B cell (primary cell): Measurements from ENCODE around the gene PGBD5. TPM values are rescaled to one million over a fixed set of nuclear protein-coding genes. Genes with fewer than 3 reads are reported as not detected.

Source experiments
- ATAC-seq: fragments of 200-7000 bp; cut with Tn5 transposase; one replicate; pipeline ENCODE4 v1.10.0; 2021; ENCODE audit warnings: low read depth, mild to moderate bottlenecking, moderate number of reproducible peaks, moderate library complexity
- CTCF ChIA-PET: fragments of 350-600 bp; sonication (Branson Sonifier 250); formaldehyde crosslinking; loops from one replicate; lab custom pipeline; 2021; ENCODE audit warnings: antibody characterized with exemption, inconsistent platforms; lab: Charles Lee
- POLR2A ChIA-PET: fragments of 350-600 bp; sonication (Branson Sonifier 250); formaldehyde crosslinking; loops from one replicate; lab custom pipeline; 2021; ENCODE audit warnings: antibody characterized with exemption; lab: Charles Lee
- DNase-seq: peaks from one replicate; pipeline ENCODE4 v3.0.0; 2013
- H2AFZ ChIP-seq: 2 replicates; pipeline ENCODE4 v1.6.1; 2012; ENCODE audit warnings: mild to moderate bottlenecking, low read depth, low read length; ENCODE audit not compliant: insufficient read depth, poor library complexity, severe bottlenecking
- H3K27ac ChIP-seq, 2 donors: 1 replicate in 1 of 2; 2 replicates in 1 of 2; pipeline ENCODE4 v1.5.1; 2012 to 2013; ENCODE audit warnings: low read length in 2 of 2, mild to moderate bottlenecking in 2 of 2, moderate library complexity in 1 of 2
- H3K27me3 ChIP-seq, 4 experiments: fragments of 200-600 bp in 1 of 4; sonication (generic) in 1 of 4; replicated peaks in 1 of 4; 1 replicate in 2 of 4; 2 replicates in 2 of 4; pipeline versions ENCODE4 v1.6.1 to v1.7.0; 2013 to 2016; ENCODE audit warnings: low read length in 3 of 4, mild to moderate bottlenecking in 2 of 4, mixed read lengths in 1 of 4, moderate library complexity in 1 of 4; ENCODE audit not compliant: insufficient read depth in 4 of 4, control insufficient read depth in 3 of 4; ENCODE audit errors: control extremely low read depth in 1 of 4
- H3K36me3 ChIP-seq, 2 experiments: replicated peaks in 1 of 2; 1 replicate in 1 of 2; 2 replicates in 1 of 2; pipeline versions ENCODE4 v1.6.1 to v1.7.1; 2013; ENCODE audit warnings: low read length in 1 of 2; ENCODE audit not compliant: insufficient read depth in 2 of 2, control insufficient read depth in 1 of 2; ENCODE audit errors: control extremely low read depth in 1 of 2, extremely low read depth in 1 of 2
- H3K4me1 ChIP-seq, 2 donors: fragments of 200-600 bp in 1 of 2; sonication (generic) in 1 of 2; 1 replicate in 1 of 2; 2 replicates in 1 of 2; pipeline versions ENCODE4 v1.5.1 to v1.6.1; 2013 to 2017; ENCODE audit warnings: low read length in 2 of 2; ENCODE audit not compliant: control insufficient read depth in 2 of 2, insufficient read depth in 2 of 2
- H3K4me2 ChIP-seq: replicated peaks from 2 replicates; pipeline ENCODE3; 2012; ENCODE audit warnings: mild to moderate bottlenecking, low read depth, low read length; ENCODE audit not compliant: poor library complexity, severe bottlenecking
- H3K4me3 ChIP-seq, 5 experiments: fragments of 200-600 bp in 1 of 5; sonication (generic) in 1 of 5; 1 replicate in 3 of 5; 2 replicates in 2 of 5; pipeline versions ENCODE4 v1.5.1 to v1.7.0; 2011 to 2016; ENCODE audit warnings: low read length in 4 of 5, mild to moderate bottlenecking in 4 of 5, low read depth in 2 of 5, control low read depth in 1 of 5, moderate library complexity in 1 of 5; ENCODE audit not compliant: insufficient read depth in 1 of 5; ENCODE audit errors: control extremely low read depth in 1 of 5, extremely low read depth in 1 of 5
- H3K79me2 ChIP-seq: fragments of 200-600 bp; sonication (generic); one replicate; pipeline ENCODE4 v1.6.0; 2016; ENCODE audit warnings: low read length; ENCODE audit not compliant: control insufficient read depth, insufficient read depth
- H3K9ac ChIP-seq: fragments of 200-600 bp; sonication (generic); 2 replicates; pipeline ENCODE4 v1.6.1; 2017; ENCODE audit warnings: mild to moderate bottlenecking, low read length, moderate library complexity
- H3K9me3 ChIP-seq, 3 donors: one replicate each; pipeline versions ENCODE4 v1.6.1 to v1.7.1; 2013; ENCODE audit warnings: low read length in 2 of 3; ENCODE audit not compliant: control insufficient read depth in 2 of 3, insufficient read depth in 1 of 3; ENCODE audit errors: control extremely low read depth in 1 of 3
- H4K20me1 ChIP-seq: 2 replicates; pipeline ENCODE4 v1.6.0; 2012; ENCODE audit warnings: mild to moderate bottlenecking, low read length; ENCODE audit not compliant: insufficient read depth, control insufficient read depth, poor library complexity, severe bottlenecking
- H3K27ac Mint-ChIP-seq: one replicate; pipeline ENCODE4 v1.8.0; 2021; ENCODE audit warnings: mixed read lengths
- H3K27me3 Mint-ChIP-seq: one replicate; pipeline ENCODE4 v1.8.0; 2021; ENCODE audit warnings: mixed read lengths
- H3K4me1 Mint-ChIP-seq: one replicate; pipeline ENCODE4 v1.8.0; 2021; ENCODE audit warnings: mixed read lengths
- H3K4me3 Mint-ChIP-seq: one replicate; pipeline ENCODE4 v1.8.0; 2021; ENCODE audit warnings: mixed read lengths
- H3K9me3 Mint-ChIP-seq: one replicate; pipeline ENCODE4 v1.8.0; 2022; ENCODE audit warnings: mixed read lengths; ENCODE audit not compliant: insufficient read depth
- CTCF ChIP-seq: fragments of 200-600 bp; IDR thresholded peaks from one replicate; pipeline ENCODE4 v1.8.0; 2022; ENCODE audit warnings: antibody characterized with exemption, mild to moderate bottlenecking
- EZH2 ChIP-seq: IDR thresholded peaks from 2 replicates; pipeline ENCODE4 v1.6.1; 2012; ENCODE audit warnings: borderline replicate concordance, low read depth, mild to moderate bottlenecking, moderate library complexity, low read length; ENCODE audit not compliant: insufficient read depth, poor library complexity, severe bottlenecking
- WGBS: methylation state at CpG from one replicate; pipeline ENCODE4 v1.1.5; 2013; ENCODE audit warnings: missing lambda C conversion rate; ENCODE audit not compliant: insufficient coverage; 5-methylcytosine and 5-hydroxymethylcytosine counted together
- intact Hi-C: fragments of 100-400 bp; cut with micrococcal nuclease; formaldehyde crosslinking; loops from one replicate; pipeline ENCODE4 v1.10.0; 2022
- polyA plus RNA-seq: library from polyadenylated mRNA; depleted of rRNA; stranded (reverse); fragments of >200 nt; gene quantifications from 2 replicates; pipeline ENCODE4 v1.2.3, GENCODE V29; 2012
- total RNA-seq, 2 donors: library from RNA; stranded (reverse); fragments of 120-200 nt in 1 of 2; gene quantifications; 1 replicate in 1 of 2; 2 replicates in 1 of 2; pipeline versions ENCODE4 v1.2.3 to v1.2.4, GENCODE V29; 2013 to 2022

The PGBD5 gene
- total and polyA plus RNA-seq, 2 donors (not counting 1 experiment from before 2014, with no cell fraction given): 0.07 TPM; not detected in 1

- H3K4me3 ChIP-seq: no peak overlapping the region
- no peaks in the 10 kb centered on the region for H3K79me2 ChIP-seq
- no peak for TF ChIP-seq CTCF
- ChIA-PET POLR2A (no interaction called here), CTCF (no interaction called here)
- no peak overlapping the region for H3K4me2 ChIP-seq
- H3K9me3 Mint-ChIP-seq: no peaks in the 10 kb centered on the region
- no peak for ATAC-seq
- no peaks in the 10 kb centered on the region for H3K9me3 ChIP-seq
- no peaks in the 10 kb centered on the region for H3K4me1 ChIP-seq
- no peak overlapping the region for H3K27ac ChIP-seq
- no peak for DNase-seq
- H3K27me3 ChIP-seq: peaks cover 0 to 3% (median 0%) of the 10 kb centered on the region in 4 experiments
- H3K9ac ChIP-seq: no peak overlapping the region
- 85% methylated on average over 6 of the region's 8 CpGs for WGBS
- no peaks in the 10 kb centered on the region for H4K20me1 ChIP-seq
- H2AFZ ChIP-seq: no peak overlapping the region
- no peak overlapping the region for H3K27ac Mint-ChIP-seq
- intact Hi-C loops: no loop called here
- no peak overlapping the region for H3K4me3 Mint-ChIP-seq
- H3K27me3 Mint-ChIP-seq: peaks cover 17% of the 10 kb centered on the region
- H3K36me3 ChIP-seq: no peaks in the 10 kb centered on the region
- no peaks in the 10 kb centered on the region for H3K4me1 Mint-ChIP-seq
Measured at GRCh38 chr1:230332061-230332460, 94.1 kb downstream of the PGBD5 start.

- TF ChIP-seq EZH2: no peak
- no peak for TF ChIP-seq CTCF
- no peak overlapping the region for H3K4me3 ChIP-seq
- no peak overlapping the region for H3K4me3 Mint-ChIP-seq
- H3K4me2 ChIP-seq: no peak overlapping the region
- H3K9me3 ChIP-seq: no peaks in the 10 kb centered on the region
- H3K36me3 ChIP-seq: no peaks in the 10 kb centered on the region
- DNase-seq: no peak
- no peaks in the 10 kb centered on the region for H3K9me3 Mint-ChIP-seq
- no peak overlapping the region for H2AFZ ChIP-seq
- H3K27me3 ChIP-seq: no peaks in the 10 kb centered on the region
- no peak for ATAC-seq
- no peaks in the 10 kb centered on the region for H4K20me1 ChIP-seq
- H3K27ac Mint-ChIP-seq: no peak overlapping the region
- no peaks in the 10 kb centered on the region for H3K79me2 ChIP-seq
- H3K27me3 Mint-ChIP-seq: peaks cover 11% of the 10 kb centered on the region
- ChIA-PET CTCF (no interaction called here), POLR2A (no interaction called here)
- no peak overlapping the region for H3K9ac ChIP-seq
- H3K4me1 Mint-ChIP-seq: no peaks in the 10 kb centered on the region
- WGBS: 96% methylated on average over 4 of the region's 7 CpGs
- H3K27ac ChIP-seq: no peak overlapping the region
- intact Hi-C loops: no loop called here
- H3K4me1 ChIP-seq: no peaks in the 10 kb centered on the region
Measured at GRCh38 chr1:230330157-230330556, 96.0 kb downstream of the PGBD5 start.
